Colonic mucosa (tissue), 4 donors: ENCODE data around the gene NCOA5. TPM values are rescaled to one million over a fixed set of nuclear protein-coding genes. Genes with fewer than 3 reads are reported as not detected.

Experiments used
- DNase-seq: peaks from one replicate; pipeline ENCODE4 v3.0.0-alpha.2; 2020
- H3K27ac ChIP-seq: fragments of 200-600 bp; one replicate; pipeline ENCODE4 v1.8.0; 2021
- H3K27me3 ChIP-seq: fragments of 200-600 bp; one replicate; pipeline ENCODE4 v1.8.0; 2021
- H3K36me3 ChIP-seq: fragments of 200-600 bp; one replicate; pipeline ENCODE4 v1.8.0; 2021
- H3K4me1 ChIP-seq: fragments of 200-600 bp; one replicate; pipeline ENCODE4 v1.8.0; 2021; ENCODE audit warnings: mild to moderate bottlenecking
- H3K4me3 ChIP-seq: fragments of 200-600 bp; one replicate; pipeline ENCODE4 v1.8.0; 2021
- H3K9ac ChIP-seq, 2 donors: one replicate each; pipeline ENCODE4 v1.7.0; 2013; ENCODE audit warnings: control low read depth in 2 of 2, low read depth in 2 of 2, low read length in 2 of 2
- H3K9me3 ChIP-seq: fragments of 200-600 bp; one replicate; pipeline ENCODE4 v1.8.0; 2021
- intact Hi-C: fragments of 100-400 bp; cut with DNase I; formaldehyde crosslinking; loops from one replicate; pipeline ENCODE4 v1.14.1; 2022
- total RNA-seq, 2 donors: library from RNA; stranded (reverse); fragmentation: NEBNext Ultra II Directional in 1 of 2; extraction: Animal tissue kit (Norgen Biotek cat#: 25700) in 1 of 2; gene quantifications; one replicate each; pipeline ENCODE4 v1.2.1, GENCODE V29; 2021
- TF ChIP-seq, protein P1 (sequence below): fragments of 200-600 bp; IDR thresholded peaks from one replicate; pipeline ENCODE4 v1.8.0; 2022; ENCODE audit warnings: antibody characterized with exemption, mild to moderate bottlenecking
- donor health status: healthy.
- donor health status: DM: no; HTN: no; CAD: no.
- donor health status: DM: no; HTN: no; CAD: no.

The NCOA5 gene
- total RNA-seq, 2 donors from 2014 or later, result 20.4 to 32.1 TPM

DNA sequence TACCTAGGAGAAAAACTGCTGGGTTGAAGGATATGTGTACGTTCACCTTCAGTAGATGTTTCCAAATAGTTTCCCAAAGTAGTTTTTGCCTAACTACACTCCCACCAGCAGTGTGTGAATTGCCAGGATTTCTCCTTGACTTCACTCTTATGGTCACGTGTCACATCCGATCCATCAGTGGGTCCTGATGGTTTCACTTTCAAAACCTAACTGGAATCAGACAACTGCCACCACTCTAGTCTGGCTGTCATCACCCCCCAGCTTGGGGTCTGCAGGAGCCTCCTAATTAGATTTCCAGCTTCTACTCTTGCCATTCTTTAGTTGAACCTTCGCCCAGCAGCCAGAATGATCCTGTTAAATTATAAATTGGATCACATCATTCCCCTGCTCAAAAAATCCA lies 69.2 kb downstream of the NCOA5 start:
- Histone ChIP-seq H3K9ac (no peak overlapping the region), H3K9me3 (no peaks in the 10 kb centered on the region), H3K4me3 (no peak overlapping the region), H3K27ac (no peak overlapping the region), H3K4me1 (no peaks in the 10 kb centered on the region), H3K36me3 (no peaks in the 10 kb centered on the region), H3K27me3 (peaks cover 4% of the 10 kb centered on the region)
- no peak for DNase-seq
- intact Hi-C loops, result loop anchor here (2.0 to 5.0 kb wide), 2 partner anchors 66 to 157 kb away; no protein-coding TSS in a partner anchor
- TF ChIP-seq, protein P1, sequence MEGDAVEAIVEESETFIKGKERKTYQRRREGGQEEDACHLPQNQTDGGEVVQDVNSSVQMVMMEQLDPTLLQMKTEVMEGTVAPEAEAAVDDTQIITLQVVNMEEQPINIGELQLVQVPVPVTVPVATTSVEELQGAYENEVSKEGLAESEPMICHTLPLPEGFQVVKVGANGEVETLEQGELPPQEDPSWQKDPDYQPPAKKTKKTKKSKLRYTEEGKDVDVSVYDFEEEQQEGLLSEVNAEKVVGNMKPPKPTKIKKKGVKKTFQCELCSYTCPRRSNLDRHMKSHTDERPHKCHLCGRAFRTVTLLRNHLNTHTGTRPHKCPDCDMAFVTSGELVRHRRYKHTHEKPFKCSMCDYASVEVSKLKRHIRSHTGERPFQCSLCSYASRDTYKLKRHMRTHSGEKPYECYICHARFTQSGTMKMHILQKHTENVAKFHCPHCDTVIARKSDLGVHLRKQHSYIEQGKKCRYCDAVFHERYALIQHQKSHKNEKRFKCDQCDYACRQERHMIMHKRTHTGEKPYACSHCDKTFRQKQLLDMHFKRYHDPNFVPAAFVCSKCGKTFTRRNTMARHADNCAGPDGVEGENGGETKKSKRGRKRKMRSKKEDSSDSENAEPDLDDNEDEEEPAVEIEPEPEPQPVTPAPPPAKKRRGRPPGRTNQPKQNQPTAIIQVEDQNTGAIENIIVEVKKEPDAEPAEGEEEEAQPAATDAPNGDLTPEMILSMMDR, result no peak

DNA sequence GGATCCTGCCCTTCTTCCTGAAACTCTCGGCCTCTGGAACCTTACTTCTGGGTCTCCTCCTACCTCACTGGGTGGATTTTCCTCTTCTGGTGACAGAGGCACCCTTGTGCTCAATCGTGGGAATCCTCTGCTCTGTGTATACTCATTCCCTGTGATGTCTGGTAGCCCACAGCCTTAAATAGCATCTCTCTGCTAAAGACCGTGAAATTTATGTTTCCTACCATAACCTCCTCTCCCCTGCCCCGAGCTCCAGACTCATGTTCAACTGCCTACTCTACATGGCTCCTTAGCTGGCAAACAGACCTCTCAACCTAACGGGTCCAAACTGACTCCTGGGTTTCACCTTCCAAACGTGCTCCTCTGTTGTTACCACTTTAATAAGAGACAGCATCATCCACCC lies 71.2 kb downstream of the NCOA5 start:
- TF ChIP-seq, protein P1, result no peak
- no peak overlapping the region for H3K9ac ChIP-seq
- H3K4me1 ChIP-seq, result peaks cover 4% of the 10 kb centered on the region
- peaks cover 8% of the 10 kb centered on the region for H3K27me3 ChIP-seq
- no peak overlapping the region for H3K4me3 ChIP-seq
- H3K36me3 ChIP-seq, result no peaks in the 10 kb centered on the region
- no peaks in the 10 kb centered on the region for H3K9me3 ChIP-seq
- no peak for DNase-seq
- H3K27ac ChIP-seq, result no peak overlapping the region
- intact Hi-C loops, result no loop called here

DNA sequence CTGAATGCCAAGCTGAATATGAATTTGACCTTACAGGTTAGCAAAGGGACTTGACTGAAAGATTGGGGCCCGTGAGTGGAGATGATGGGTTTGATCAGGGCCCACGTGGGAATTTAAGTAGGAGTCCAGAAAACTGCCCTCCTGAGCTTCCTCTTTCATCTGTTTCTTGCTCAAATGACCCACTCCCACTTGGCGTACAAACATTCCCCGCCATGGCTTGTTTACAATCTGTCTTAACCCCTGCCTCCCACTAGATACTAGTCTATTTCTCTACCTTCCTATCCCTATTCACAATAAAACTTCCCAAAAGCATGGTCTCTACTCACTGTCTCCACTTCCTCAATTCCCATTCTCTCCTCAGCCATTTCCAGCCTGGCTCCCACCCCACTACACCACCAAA lies 71.7 kb downstream of the NCOA5 start:
- peaks cover 10% of the 10 kb centered on the region for H3K27me3 ChIP-seq
- intact Hi-C loops, result no loop called here
- DNase-seq, result no peak

DNA sequence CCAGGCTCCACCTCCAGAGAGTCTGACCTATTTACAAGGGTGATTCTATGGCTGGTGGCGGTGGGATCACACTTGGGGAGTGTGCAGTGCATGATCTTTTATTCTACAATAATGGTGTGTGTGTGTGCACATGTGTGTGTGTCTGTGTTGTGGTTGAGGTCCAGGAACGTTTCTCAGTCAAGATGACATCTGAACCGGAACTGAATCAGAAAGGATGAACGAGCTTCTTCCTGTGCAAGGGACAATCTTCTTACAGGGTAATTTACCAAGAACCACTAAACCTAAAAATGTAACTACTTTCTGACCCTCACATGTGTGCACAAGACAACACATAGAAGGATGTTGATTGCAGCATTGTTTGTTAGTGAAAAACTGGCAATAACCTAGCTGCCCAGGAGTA lies 72.5 kb downstream of the NCOA5 start:
- no peak for DNase-seq
- intact Hi-C loops, result no loop called here
- H3K27ac ChIP-seq, result no peak overlapping the region
- H3K27me3 ChIP-seq, result peaks cover 14% of the 10 kb centered on the region
- H3K9me3 ChIP-seq, result no peaks in the 10 kb centered on the region
- H3K4me3 ChIP-seq, result no peak overlapping the region
- H3K36me3 ChIP-seq, result no peaks in the 10 kb centered on the region
- H3K9ac ChIP-seq, result no peak overlapping the region
- TF ChIP-seq, protein P1, result no peak
- peaks cover 4% of the 10 kb centered on the region for H3K4me1 ChIP-seq

More for the DNA sequence above, 71.7 kb downstream of the NCOA5 start:
- Histone ChIP-seq H3K36me3 (no peaks in the 10 kb centered on the region), H3K4me3 (no peak overlapping the region), H3K27ac (no peak overlapping the region), H3K9ac (no peak overlapping the region), H3K9me3 (no peaks in the 10 kb centered on the region), H3K4me1 (peaks cover 4% of the 10 kb centered on the region)
- TF ChIP-seq, protein P1, result no peak

DNA sequence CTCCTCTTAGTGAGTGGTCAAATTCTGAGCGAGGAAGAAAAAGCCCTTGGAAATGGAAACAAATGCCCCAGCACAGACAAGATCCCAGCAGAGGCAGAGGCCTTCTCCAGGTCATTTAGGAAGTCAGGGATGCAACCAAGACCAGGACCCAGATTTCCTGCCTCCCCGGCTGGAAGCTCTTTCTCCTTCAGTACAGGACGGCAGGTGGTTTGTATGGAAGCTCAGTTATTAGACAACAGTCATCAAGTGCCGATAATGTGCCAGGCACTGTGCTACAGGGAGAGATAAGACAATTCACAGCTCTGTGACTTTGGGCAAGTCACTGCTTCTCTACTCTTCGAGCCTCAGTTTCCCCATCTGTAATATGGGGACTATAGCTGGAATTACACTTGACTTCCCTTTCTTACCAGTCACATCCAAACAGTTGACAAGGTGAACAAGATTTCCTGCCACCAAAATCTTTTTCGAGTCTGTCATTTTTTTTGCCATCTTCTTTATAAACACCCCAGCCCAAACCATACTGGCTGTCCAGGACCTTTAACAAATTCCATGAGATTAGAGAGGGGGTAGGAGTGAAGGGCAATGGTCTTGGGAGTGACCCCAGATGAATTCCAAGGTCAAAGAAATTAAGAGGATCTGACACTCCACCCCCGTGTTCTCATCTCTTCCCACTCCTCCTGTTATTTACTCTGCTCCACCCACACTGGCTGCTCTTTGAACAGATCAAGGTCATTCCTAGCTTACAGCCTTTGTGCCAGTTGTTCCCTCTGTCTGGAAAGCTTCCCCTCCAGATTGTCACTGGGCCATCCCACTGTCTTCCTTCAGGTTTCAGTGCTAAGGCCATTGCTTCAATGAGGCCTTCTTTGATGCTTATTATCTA lies 75.0 kb downstream of the NCOA5 start:
- TF ChIP-seq, protein P1, result no peak
- no peaks in the 10 kb centered on the region for H3K36me3 ChIP-seq
- no peak overlapping the region for H3K27ac ChIP-seq
- peaks cover 38% of the 10 kb centered on the region for H3K27me3 ChIP-seq
- DNase-seq, result no peak
- H3K4me3 ChIP-seq, result no peak overlapping the region
- no peak overlapping the region for H3K9ac ChIP-seq
- H3K4me1 ChIP-seq, result peaks cover 4% of the 10 kb centered on the region
- intact Hi-C loops, result no loop called here
- H3K9me3 ChIP-seq, result no peaks in the 10 kb centered on the region
